Measurements from ENCODE around the gene CFAP46.

GRCh38 chr10:132986076-132986475 is 43.7 kb upstream of the CFAP46 start:
- TF ChIP-seq POLR2A (IDR thresholded peaks at IDR 0.05; ENCODE audit: low read depth) (no peak), EP300 (IDR thresholded peaks at IDR 0.05) (no peak)
- TF ChIP-seq, protein P1, sequence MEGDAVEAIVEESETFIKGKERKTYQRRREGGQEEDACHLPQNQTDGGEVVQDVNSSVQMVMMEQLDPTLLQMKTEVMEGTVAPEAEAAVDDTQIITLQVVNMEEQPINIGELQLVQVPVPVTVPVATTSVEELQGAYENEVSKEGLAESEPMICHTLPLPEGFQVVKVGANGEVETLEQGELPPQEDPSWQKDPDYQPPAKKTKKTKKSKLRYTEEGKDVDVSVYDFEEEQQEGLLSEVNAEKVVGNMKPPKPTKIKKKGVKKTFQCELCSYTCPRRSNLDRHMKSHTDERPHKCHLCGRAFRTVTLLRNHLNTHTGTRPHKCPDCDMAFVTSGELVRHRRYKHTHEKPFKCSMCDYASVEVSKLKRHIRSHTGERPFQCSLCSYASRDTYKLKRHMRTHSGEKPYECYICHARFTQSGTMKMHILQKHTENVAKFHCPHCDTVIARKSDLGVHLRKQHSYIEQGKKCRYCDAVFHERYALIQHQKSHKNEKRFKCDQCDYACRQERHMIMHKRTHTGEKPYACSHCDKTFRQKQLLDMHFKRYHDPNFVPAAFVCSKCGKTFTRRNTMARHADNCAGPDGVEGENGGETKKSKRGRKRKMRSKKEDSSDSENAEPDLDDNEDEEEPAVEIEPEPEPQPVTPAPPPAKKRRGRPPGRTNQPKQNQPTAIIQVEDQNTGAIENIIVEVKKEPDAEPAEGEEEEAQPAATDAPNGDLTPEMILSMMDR (IDR thresholded peaks at IDR 0.05), result no peak
